ENCODE measurements around the gene PI4KA.

GRCh38 chr22:20658433-20659222 is 200.0 kb downstream of the PI4KA start:
- no peak for TF ChIP-seq POLR2A (IDR thresholded peaks at IDR 0.05)
- no peak for TF ChIP-seq POLR2AphosphoS5 (IDR thresholded peaks at IDR 0.05)
- TF ChIP-seq CTCF (IDR thresholded peaks at IDR 0.05), result no peak

All from prostate gland (tissue), 2 donors.